CD1c-positive myeloid dendritic cell (primary cell): ENCODE data around the gene MAGED2.
"Not testable (repeated sequence)": the region's sequence is repeated elsewhere in the genome, so short reads cannot be mapped to it uniquely, and the experiment has no call there.

ENCODE experiments used
- DNase-seq: peaks from one replicate; pipeline ENCODE4 v3.0.0-alpha.2; 2016; ENCODE audit errors: extremely low spot score

Gene MAGED2, protein sequence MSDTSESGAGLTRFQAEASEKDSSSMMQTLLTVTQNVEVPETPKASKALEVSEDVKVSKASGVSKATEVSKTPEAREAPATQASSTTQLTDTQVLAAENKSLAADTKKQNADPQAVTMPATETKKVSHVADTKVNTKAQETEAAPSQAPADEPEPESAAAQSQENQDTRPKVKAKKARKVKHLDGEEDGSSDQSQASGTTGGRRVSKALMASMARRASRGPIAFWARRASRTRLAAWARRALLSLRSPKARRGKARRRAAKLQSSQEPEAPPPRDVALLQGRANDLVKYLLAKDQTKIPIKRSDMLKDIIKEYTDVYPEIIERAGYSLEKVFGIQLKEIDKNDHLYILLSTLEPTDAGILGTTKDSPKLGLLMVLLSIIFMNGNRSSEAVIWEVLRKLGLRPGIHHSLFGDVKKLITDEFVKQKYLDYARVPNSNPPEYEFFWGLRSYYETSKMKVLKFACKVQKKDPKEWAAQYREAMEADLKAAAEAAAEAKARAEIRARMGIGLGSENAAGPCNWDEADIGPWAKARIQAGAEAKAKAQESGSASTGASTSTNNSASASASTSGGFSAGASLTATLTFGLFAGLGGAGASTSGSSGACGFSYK

DNA sequence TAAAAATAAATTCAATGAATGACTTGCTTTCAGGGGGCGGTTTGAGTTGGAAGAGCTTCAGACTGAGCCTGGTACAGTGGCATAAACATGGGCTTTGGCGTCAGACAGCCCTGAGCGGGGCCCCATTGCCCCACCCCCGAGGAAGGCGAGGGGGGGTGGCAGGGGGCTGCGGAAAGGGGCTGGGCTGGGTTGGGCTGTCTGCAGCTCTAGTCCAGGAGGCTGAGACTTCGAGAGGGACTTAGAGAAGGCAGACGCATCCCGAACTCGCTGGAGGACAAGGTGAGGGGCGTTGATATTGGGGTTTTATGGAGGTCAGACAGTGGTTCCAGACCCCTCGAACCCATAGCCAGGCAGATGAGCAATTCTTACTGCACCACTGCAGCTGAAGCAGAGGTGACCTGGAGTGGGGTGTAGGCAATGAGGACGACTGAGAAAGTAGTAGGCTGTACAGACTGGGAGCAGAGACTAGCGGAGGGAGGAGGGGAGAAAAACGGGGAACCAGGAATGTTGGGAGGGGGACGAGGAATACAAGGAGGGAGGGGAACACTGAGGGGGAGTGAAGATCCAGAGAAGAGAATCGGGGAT, at the start of gene MAGED2:
TSS of gene MAGED2 (plus strand) at position 222 of the 585 bp plus-strand sequence. CDS start 1,587 bp downstream, outside the sequence.
- no peak for DNase-seq

DNA sequence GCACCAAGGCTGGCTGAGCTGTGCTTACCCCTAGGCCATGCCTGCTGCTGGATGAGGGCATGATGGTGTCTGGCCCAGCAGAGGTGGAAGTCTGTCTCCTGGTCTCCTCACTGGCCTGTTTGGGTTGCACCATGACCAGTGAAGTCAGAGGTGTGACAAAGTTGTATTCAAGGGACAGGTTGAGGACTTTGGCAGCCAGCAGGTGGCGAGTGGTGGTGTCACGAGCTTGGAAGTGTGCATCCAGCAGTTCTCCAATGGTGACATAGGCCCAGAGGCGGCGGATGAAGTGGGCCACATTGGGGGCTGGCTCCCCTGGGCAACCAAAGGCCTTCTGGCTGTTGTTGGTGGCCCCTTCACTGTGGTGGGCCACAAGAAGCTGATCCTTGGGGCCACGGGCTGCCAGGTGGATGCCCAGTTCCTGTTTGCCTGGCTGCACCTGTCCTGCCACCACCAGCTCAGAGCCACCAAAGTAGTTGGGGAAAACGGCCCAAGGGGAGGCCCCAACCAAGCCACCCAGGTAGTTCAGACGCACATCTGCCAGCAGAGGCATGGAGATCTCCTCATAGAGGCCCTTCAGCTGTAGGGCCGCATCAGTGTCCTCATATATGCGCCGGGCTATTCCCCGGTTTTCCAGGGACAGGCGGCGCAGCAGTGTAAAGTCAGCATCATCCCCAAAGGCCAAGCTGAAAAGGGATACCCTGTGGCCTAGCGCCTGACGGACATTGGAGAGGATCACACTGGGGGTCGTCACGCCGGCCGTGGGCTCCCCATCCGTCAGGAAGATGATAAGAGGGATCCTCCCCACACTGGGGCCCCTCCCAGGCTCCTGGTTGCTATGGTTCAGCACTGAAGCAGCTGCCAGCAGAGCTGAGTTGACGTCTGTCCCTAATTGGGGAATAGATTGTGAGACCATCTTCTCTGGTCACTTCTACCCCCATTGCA, 49.2 kb upstream of the MAGED2 start:
- DNase-seq, result no peak

DNA sequence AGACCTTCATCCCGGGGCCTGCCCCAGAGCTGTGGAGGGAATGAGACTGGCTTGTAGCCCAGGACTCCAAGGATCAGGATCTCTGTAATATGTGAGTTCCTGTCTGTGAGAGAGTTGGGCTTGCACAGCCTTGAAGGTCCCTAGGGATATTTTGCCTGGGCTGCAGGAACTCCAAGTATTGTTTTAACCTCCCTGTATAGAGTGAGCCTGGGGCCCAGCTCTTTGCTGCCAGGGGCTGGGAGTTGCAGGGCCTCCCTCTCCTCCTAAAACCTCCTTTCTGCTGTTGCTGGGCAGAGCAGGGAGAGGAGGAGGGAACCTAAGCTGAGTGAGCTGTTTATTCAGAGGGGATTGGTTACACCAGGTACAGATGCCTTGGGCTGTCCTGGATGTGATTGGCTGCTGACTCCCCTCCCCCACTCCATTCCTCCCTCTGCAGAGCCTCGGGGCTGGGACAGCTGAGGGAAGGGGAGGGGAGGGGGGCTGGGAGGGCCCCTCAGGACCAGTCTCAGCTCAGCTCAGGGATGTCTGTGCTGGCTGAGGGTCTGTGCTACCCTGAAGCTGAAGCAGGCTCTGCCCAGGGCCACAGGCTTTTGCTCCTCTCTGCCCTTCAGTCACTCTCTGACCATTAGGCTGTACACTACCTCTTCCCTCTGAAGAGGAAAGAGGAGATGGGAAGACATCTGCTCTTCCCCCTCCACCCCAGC, 33.0 kb upstream of the MAGED2 start:
- DNase-seq, result not testable (repeated sequence)

DNA sequence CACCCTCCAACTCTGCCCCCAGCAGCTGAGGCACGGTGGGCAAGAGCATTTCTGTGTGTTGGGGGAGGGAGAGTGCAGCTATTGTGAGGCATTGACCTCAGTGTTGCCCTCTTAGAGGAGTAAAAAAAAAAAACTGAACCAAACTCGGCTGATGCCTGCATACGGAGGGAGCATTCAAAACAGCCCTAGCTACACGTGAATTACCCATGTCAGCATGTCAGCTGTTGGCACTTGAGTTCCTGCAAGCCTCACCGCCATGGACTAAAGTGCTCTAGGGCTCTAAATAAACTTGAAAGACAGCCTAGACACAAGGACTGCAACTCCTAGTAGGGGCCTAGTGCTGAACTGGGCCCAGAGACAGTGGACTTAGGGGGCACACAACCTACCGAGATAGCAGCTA, 31.5 kb upstream of the MAGED2 start:
- no peak for DNase-seq

DNA sequence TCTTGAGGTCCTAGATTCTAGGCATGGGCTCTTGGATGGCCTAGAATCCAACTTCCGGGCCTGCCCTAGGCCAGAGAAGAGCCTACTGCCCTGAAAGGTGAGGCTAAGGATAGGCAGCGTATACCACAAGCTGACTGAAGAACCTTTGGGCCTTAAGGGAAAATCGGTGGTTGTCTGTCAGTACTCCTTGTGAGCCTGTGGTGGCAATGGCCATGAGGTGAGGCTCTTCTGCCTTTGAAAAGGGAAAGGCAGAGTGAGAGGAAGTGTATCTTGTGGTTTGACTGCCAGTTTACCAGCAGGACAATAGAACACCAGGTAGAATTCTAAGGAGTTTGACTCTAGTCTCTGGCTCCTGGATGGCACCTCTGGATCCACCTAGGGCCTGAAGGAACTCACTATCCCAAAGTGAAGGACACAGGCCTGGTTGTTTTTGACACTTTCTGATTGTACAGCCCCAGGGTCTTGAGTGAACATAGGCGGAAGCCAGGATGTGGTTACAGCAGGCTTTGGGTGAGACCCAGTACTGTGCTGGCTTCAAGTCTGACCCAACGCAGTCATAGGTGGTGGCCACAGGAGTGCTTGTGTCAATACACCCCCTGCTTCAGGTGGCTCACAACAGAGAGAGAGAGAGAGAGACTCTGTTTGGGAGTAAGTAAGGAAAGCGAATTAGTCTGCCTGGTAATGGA, 30.4 kb upstream of the MAGED2 start:
- no peak for DNase-seq

DNA sequence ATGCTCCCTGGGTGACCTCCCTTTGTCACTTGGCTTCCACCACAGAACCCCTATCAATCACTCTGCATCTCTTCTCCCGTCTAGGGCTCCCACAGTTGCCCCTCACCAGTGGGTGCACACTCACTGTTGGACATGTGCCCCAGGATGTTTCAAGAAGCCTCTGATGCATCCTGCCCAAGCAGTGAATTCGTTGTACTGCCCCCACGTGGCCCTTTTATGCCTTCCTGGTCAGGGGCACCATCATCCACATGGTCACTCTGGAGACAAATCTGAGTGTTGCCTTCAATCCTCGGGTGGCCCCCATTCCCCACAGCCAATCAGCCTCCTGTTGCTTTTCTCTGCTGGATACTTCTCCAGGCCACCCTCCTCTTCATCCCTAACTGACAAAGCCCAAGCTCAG, 21.6 kb upstream of the MAGED2 start:
- no peak for DNase-seq

DNA sequence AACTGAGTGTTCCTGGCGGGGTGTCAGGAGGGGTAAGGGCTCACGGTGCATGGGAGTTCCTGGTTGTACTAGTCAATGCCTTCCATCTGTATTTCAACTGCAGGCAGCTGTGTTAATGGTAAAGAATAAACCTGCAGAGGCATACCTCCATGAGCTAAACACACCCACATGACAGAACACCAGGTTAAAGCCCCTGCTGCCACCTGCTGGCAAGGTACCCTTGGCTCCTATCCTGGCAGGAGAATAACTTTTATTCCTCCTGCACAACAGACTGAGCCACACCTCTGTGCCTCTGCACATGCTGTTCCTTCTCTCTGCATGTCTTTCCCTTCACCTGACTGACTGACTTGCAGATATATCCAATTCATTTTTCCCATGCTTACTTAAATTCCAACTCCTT, 20.6 kb upstream of the MAGED2 start:
- DNase-seq, result no peak

DNA sequence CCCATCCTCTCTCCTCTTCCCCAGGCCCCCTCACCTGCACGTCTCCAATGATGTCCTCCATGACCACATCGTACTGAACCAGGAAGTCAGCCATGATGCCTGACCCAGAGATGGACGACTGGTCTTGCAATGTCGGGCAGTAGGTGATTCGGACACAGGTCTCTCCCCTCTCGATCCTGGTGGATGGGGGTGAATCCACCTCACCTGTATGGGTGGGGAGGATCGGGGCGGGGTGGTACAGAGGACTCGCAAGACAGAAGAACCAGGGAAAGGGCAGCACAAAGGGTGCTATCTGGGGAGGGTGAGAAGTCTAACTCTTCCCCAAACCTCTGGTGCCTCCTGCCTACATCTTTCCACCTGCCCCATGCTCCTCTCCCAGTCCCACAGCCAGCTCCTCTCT, 19.1 kb upstream of the MAGED2 start:
- no peak for DNase-seq

DNA sequence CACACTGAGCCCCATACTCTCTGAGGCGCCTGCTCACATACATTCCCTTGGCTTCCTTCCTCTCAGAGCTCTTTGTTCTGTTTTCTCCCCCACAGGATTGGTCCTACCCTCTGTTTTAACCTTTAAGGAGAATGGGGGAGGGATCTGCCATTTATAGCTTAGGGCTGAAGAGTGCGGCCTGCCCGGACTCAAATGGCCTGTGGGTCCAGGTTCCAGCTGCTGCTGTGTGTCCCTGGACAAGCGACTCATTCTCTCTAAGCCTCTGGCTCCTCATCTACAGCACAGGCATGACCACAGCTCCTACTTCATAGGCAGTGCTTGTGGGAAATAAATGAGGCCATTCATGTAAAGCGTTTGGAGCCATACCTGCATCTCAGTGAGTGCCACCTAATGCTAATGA, 18.1 kb upstream of the MAGED2 start:
- DNase-seq, result not testable (repeated sequence)

DNA sequence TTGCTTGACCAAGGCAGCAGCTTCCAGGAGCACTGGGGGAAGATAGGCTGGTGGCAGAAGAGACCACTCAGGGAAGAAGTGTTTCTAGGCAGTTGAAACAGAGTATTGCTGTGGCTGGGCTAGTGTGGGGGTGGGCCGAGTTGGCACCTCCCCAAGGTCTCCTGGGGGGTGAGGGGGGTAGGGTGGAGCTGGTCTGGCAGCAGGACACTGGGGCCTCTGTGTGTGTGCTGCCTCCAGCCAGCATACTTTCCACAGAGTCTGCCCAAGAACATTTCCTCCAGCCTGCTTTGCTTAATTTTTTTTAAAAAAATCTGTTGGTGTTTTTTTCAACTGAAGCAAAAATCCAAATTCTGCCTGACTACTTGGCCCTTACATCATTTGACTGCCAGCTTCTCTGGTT, 13.5 kb upstream of the MAGED2 start:
- no peak for DNase-seq

DNA sequence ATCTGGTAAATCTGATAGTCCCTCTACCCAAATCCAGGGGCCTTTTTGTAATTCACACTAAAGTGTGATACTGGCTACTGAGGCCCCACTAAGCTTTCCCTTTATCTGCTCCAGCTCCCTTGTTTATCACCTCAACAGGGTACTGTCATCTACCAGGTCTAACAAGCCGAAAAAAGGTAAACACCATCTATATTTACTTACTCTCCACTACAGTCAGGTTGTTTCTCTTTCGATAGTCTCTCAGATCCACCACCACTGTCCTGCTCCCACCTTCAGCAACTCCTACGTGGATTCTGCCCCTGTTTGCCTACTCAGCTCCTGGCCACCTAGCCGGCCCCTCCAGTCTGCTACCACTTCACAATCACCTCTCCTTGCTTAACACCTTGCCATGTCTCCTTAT, 12.8 kb upstream of the MAGED2 start:
- DNase-seq, result no peak

DNA sequence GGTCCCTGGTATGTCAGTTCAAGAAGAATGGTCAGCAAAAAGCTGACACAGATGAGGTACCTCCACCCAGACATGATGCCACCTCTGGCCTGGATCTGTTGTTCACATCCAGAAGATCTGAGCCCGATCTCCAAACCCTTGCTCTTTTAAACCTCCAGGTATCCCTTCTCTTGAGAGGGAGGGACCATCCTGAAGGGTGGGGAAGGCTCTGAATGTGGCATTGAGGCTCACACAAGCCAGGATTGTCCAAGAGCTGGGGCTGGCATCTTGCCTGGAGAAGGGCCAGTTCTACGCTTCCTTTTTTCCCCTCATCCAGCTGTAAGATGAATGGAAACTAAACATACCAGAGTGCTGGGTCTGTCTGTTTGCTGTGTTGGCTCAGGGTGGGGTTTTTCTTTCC, 9.4 kb upstream of the MAGED2 start, which contains the start of gene ITIH6:
TSS of gene ITIH6 (minus strand) at position 119 of the 400 bp plus-strand sequence. CDS start at position 74, 45 bp downstream.
- DNase-seq, result no peak

DNA sequence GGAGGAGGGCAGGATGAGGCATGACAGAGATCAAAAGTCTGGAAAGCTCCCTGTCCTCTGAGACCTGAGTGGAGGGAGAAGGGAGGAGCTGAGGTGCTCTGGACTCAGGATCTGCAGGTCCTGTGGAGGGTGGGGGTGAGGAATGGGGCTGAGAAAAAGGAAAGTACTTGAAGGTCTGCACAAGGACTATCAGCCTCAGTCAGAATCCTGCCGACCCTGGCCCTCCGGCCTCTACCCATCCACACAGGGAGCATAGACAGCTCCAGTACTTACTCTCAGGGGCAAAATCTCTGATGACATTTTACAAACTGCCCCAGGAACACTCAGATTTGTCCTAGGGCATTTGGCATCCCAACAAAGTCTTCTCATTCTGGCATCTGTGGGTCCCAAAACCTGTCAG, 8.5 kb upstream of the MAGED2 start:
- no peak for DNase-seq

DNA sequence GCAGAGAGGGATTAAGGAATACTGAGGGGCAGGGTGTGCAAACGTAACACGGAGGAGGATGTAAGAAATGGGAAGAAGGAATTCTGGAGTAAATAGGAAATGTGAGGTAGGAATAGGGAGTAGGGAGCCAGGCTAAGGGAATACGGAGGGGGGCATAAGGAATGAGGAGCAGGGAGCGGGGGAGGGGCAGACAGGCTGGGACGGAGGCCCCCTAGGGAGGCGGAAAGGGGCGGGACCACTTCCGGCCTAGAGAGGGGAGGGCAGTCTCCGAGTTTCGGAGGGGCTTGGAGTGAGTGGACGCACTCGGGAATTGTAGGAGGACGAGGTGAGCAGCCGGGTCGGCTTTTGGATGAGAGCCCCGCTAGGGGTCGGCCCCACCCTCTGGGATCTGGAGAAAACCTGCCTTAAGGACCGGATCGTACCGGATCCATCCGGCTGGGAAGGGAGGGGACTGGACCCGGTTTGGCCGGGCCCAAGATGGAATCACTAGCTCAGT, 612 bp downstream of the MAGED2 start:
- no peak for DNase-seq

DNA sequence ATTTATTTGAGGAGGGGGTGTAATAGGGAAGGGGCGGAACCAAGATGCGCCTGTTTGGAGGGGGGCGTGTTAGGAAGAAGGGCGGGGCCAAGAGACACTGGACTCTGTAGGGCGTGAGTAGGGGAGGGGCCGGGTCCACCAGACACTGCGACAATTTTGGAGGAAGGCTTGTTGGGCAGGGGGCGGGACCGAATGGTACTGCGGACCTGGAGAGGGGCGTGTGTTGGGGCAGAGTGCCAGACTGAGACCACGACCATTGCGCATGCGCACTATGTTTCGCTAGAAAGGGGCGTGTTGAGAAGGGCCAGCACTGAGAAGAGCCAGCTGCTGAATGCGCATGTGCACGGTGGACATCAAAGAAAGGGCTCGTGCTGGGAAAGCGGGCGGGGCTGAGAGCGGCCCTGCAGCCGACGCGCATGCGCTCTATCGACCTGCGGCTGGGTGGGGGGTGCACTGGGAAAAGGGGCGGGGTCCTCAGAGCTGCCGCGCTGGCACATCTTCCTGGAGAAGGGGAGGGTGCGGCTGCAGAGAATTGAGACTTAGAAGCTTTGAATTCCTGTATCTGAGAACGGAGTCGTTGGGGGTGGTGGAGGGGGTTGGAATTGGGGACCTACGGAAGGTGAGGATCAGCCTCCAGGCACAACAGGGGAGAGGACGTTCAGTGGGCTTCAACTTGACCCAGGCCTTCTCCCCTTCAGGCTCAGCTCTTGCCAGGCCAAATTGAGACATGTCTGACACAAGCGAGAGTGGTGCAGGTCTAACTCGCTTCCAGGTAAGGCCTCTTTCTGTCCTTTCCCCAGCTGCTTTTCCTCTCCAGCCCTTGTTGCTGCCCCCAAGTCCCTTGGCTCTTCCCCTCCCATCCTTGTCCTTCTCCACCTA, 1.3 kb downstream of the MAGED2 start:
- DNase-seq, result peak; percentile 94

DNA sequence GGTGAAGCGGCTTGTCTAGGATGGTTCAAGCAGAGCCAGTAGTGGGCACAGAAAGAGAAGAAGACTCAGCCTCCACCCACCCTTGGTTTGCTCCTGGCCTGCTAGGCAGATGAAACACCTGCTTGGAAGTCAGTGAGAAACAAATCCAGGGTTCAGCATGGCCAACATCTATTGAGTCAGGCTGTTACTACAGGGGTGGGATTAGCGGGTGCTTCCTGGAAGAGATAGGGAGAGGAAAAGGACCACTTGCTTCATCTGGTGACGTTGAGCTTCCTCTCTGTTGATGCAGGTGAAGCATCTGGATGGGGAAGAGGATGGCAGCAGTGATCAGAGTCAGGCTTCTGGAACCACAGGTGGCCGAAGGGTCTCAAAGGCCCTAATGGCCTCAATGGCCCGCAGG, 3.0 kb downstream of the MAGED2 start:
- no peak for DNase-seq

DNA sequence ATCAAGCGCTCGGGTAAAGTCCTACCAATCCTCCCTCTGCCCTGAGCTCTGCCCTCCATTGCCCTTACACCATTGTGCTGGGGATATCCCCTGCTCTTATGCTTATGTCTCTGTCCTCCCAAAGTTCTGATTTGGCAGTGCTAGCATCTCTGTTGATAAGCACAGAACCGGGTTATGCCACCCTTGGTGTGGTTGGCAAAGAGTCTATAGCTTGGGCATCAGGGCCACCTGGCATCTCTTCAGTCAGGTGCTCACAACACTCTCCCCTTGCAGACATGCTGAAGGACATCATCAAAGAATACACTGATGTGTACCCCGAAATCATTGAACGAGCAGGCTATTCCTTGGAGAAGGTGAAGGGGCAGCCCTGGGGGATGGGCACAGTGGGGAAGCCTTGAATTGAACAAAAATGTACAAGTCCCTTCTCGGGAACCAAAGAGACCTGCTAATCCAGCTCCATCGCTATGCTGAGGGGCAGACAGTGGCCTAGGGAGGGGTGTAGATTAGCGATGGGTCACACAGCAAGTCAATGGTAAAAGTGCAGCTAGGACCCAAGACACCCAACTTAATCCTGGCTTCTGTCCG, 3.8 kb downstream of the MAGED2 start:
- DNase-seq, result no peak

DNA sequence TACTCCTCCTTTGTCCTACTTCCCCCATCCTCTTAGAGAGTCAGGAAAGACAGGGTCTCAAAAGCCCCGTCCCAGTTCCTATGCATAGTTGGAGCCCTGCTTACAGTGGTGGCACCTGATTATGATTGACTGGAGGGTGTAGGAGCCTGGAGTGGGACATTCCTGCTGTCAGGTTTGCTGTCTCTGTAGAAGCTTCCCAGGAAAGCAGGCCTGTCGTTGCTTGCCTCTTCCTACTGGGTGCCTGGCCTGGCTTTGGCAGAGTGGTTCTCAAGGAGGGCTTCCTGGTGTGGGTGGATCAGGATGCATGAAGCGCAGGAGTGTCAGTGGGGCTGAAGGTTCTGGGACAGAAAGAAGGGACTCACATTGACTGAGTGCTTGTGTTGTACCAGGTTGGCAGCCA, 4.8 kb downstream of the MAGED2 start:
- no peak for DNase-seq

DNA sequence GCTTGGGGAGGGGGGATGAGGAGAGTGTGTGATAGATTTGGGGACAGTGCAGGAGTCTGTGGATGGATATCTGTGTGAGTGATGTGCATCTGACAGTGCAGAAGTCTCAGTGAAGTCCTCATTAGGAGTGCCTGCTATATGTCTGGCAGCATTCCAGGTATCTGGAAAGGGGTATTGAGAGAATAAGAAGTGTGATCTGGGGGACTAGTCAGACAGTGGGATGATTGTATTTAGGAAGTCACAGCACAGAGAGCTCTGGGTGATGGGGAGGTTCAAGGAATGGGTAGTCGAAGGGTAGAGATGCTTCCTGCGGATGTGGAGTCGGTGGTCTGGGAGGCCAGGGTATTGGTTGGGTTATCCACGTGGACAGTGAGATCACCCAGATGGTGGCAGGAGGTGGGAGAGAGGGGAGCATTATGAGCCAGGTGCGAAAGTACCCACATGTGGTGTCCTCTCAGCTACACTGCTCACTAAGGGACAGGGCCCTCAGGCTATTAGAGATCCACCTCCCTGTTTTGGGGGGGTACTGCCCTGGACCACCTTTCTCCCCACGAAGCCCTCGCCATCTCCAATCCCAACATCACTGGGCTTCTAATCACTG, 9.8 kb downstream of the MAGED2 start:
- no peak for DNase-seq
